Liver (tissue), 9 donors: Measurements from ENCODE around the gene ZNF20. TPM values are rescaled to one million over a fixed set of nuclear protein-coding genes. Genes with fewer than 3 reads are reported as not detected.

Source experiments
- DNase-seq: peaks from one replicate; pipeline ENCODE4 v3.0.0-alpha.2; 2017; ENCODE audit warnings: low spot score
- H3K27ac ChIP-seq, 2 donors: one replicate each; pipeline ENCODE4 v1.7.0; 2013; ENCODE audit warnings: inconsistent platforms in 2 of 2, low read length in 2 of 2, control low read depth in 1 of 2, low read depth in 1 of 2, mild to moderate bottlenecking in 1 of 2
- H3K27me3 ChIP-seq, 4 donors: one replicate each; pipeline versions ENCODE4 v1.6.1 to v1.7.0; 2013; ENCODE audit warnings: low read length in 3 of 4, inconsistent platforms in 1 of 4, mild to moderate bottlenecking in 1 of 4, moderate library complexity in 1 of 4; ENCODE audit not compliant: control insufficient read depth in 4 of 4, insufficient read depth in 4 of 4
- H3K36me3 ChIP-seq, 4 donors: one replicate each; pipeline versions ENCODE4 v1.6.1 to v1.7.0; 2013; ENCODE audit warnings: low read length in 3 of 4, mild to moderate bottlenecking in 3 of 4, low read depth in 1 of 4, moderate library complexity in 1 of 4; ENCODE audit not compliant: control insufficient read depth in 4 of 4, insufficient read depth in 3 of 4
- H3K4me1 ChIP-seq, 4 donors: one replicate each; pipeline versions ENCODE4 v1.6.1 to v1.7.0; 2013; ENCODE audit warnings: low read length in 3 of 4, mild to moderate bottlenecking in 3 of 4, moderate library complexity in 1 of 4; ENCODE audit not compliant: control insufficient read depth in 4 of 4, insufficient read depth in 4 of 4
- H3K4me3 ChIP-seq, 3 donors: one replicate each; pipeline versions ENCODE4 v1.6.1 to v1.7.0; 2013; ENCODE audit warnings: low read length in 3 of 3, control low read depth in 1 of 3, low read depth in 1 of 3, mild to moderate bottlenecking in 1 of 3
- H3K9ac ChIP-seq, 2 donors: one replicate each; pipeline ENCODE4 v1.7.0; 2013; ENCODE audit warnings: low read length in 2 of 2, mild to moderate bottlenecking in 2 of 2, moderate library complexity in 2 of 2, control low read depth in 1 of 2, low read depth in 1 of 2
- H3K9me3 ChIP-seq, 4 donors: one replicate each; pipeline versions ENCODE4 v1.6.1 to v1.7.0; 2013; ENCODE audit warnings: low read length in 3 of 4; ENCODE audit not compliant: control insufficient read depth in 4 of 4
- EGR1 ChIP-seq, 2 donors: IDR thresholded peaks; 2 replicates each; pipeline ENCODE4 v1.6.1; 2016 to 2018; ENCODE audit warnings: antibody characterized with exemption in 2 of 2, low read depth in 2 of 2
- FOXA1 ChIP-seq: IDR thresholded peaks from 2 replicates; pipeline ENCODE4 v1.6.1; 2016; ENCODE audit warnings: antibody characterized with exemption
- FOXA2 ChIP-seq: IDR thresholded peaks from 2 replicates; pipeline ENCODE4 v1.6.1; 2016; ENCODE audit warnings: antibody characterized with exemption
- GABPA ChIP-seq, 2 donors: IDR thresholded peaks in 1 of 2; conservative IDR thresholded peaks in 1 of 2; 2 replicates each; pipeline ENCODE4 v1.6.1; 2016; ENCODE audit warnings: antibody characterized with exemption in 2 of 2, mild to moderate bottlenecking in 1 of 2, moderate library complexity in 1 of 2
- HNF4A ChIP-seq, 2 donors: conservative IDR thresholded peaks; 2 replicates each; pipeline ENCODE4 v1.6.1; 2016; ENCODE audit warnings: antibody characterized with exemption in 2 of 2, mild to moderate bottlenecking in 2 of 2
- HNF4G ChIP-seq: IDR thresholded peaks from 2 replicates; pipeline ENCODE4 v1.6.1; 2016; ENCODE audit warnings: antibody characterized with exemption
- JUND ChIP-seq, 2 donors: IDR thresholded peaks; 2 replicates each; pipeline ENCODE4 v1.6.1; 2016; ENCODE audit warnings: antibody characterized with exemption in 2 of 2
- RAD21 ChIP-seq, 2 donors: IDR thresholded peaks; 2 replicates each; pipeline ENCODE4 v1.6.1; 2016; ENCODE audit warnings: antibody characterized with exemption in 2 of 2, mild to moderate bottlenecking in 2 of 2
- RXRA ChIP-seq, 2 donors: IDR thresholded peaks; 2 replicates each; pipeline ENCODE4 v1.6.1; 2017 to 2018; ENCODE audit warnings: antibody characterized with exemption in 2 of 2, mild to moderate bottlenecking in 1 of 2
- SP1 ChIP-seq: IDR thresholded peaks from 2 replicates; pipeline ENCODE4 v1.6.1; 2018; ENCODE audit warnings: antibody characterized with exemption, mild to moderate bottlenecking
- TAF1 ChIP-seq: conservative IDR thresholded peaks from 2 replicates; pipeline ENCODE4 v1.6.1; 2016; ENCODE audit warnings: antibody characterized with exemption, mild to moderate bottlenecking
- YY1 ChIP-seq: IDR thresholded peaks from 2 replicates; pipeline ENCODE4 v1.6.1; 2016; ENCODE audit warnings: antibody characterized with exemption, mild to moderate bottlenecking
- ZBTB33 ChIP-seq: IDR thresholded peaks from 2 replicates; pipeline ENCODE4 v1.6.1; 2016; ENCODE audit warnings: antibody characterized with exemption
- WGBS: extraction: QIAGEN DNeasy Blood & Tissue Kit; methylation state at CpG from one replicate; pipeline ENCODE4 v1.1.7; 2013; 5-methylcytosine and 5-hydroxymethylcytosine counted together
- polyA plus RNA-seq, 2 donors: library from polyadenylated mRNA; stranded (reverse) in 1 of 2; unstranded in 1 of 2; fragments of 200-250 nt in 1 of 2; fragments of >200 nt in 1 of 2; fragmentation: Nextera tagmentation in 1 of 2; extraction: Ambion mirVana in 1 of 2; gene quantifications; one replicate each; pipeline versions ENCODE4 v1.2.1 to v1.2.3, GENCODE V29; 2013 to 2015
- total RNA-seq, 2 donors: library from RNA; depleted of rRNA; stranded (reverse); fragments of >200 nt; gene quantifications; one replicate each; pipeline ENCODE4 v1.2.3, GENCODE V29; 2014
- TF ChIP-seq, protein P1 (sequence below): IDR thresholded peaks from 2 replicates; pipeline ENCODE4 v1.6.1; 2016; ENCODE audit warnings: antibody characterized with exemption, mild to moderate bottlenecking
- TF ChIP-seq, protein P2 (sequence below): fragments of 150-350 bp; IDR thresholded peaks from 2 replicates; pipeline ENCODE4 v1.5.1; 2017; ENCODE audit warnings: improper control_type of control experiment, low read depth, low read length; ENCODE audit not compliant: missing input control
- TF ChIP-seq, protein P3 (sequence below): IDR thresholded peaks from 2 replicates; pipeline ENCODE4 v1.6.1; 2016; ENCODE audit warnings: antibody characterized with exemption
- donor health status: healthy.
- donor health status: healthy.
- donor health status: healthy.
- donor health status: healthy.
- donor health status: healthy.

Gene ZNF20
- total and polyA plus RNA-seq, 4 donors, result 0.13 to 1.8 (median 1.1) TPM

DNA sequence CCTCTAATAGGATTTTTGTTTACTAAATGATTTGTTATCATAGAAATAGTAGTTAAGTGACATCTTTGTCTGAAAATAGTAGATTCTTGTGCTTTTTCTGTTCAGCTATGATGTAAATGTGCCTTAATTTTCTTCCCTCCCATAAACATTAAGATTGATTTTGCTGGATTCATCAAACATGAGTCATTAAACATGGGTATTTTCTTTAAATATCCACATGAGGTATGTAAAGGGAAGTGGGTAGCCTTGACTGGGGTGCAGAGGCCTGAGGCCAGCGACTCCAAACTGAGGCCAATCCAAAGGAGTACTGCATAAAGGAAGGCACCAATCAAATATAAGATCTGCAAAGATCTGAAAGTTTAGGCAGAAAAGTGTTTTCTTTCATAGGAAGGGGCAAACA is 26.5 kb upstream of the ZNF20 start:
- Histone ChIP-seq H3K36me3 (peaks cover 3 to 16% (median 8%) of the 10 kb centered on the region in 4 donors), H3K9ac (no peak overlapping the region), H3K27ac (no peak overlapping the region), H3K27me3 (no peaks in the 10 kb centered on the region), H3K4me3 (no peak overlapping the region), H3K9me3 (peaks cover 0 to 2% (median 0%) of the 10 kb centered on the region in 4 donors), H3K4me1 (peaks cover 7 to 19% (median 12%) of the 10 kb centered on the region in 4 donors)
- TF ChIP-seq FOXA1, result no peak
- no peak for TF ChIP-seq TAF1
- TF ChIP-seq, protein P1, sequence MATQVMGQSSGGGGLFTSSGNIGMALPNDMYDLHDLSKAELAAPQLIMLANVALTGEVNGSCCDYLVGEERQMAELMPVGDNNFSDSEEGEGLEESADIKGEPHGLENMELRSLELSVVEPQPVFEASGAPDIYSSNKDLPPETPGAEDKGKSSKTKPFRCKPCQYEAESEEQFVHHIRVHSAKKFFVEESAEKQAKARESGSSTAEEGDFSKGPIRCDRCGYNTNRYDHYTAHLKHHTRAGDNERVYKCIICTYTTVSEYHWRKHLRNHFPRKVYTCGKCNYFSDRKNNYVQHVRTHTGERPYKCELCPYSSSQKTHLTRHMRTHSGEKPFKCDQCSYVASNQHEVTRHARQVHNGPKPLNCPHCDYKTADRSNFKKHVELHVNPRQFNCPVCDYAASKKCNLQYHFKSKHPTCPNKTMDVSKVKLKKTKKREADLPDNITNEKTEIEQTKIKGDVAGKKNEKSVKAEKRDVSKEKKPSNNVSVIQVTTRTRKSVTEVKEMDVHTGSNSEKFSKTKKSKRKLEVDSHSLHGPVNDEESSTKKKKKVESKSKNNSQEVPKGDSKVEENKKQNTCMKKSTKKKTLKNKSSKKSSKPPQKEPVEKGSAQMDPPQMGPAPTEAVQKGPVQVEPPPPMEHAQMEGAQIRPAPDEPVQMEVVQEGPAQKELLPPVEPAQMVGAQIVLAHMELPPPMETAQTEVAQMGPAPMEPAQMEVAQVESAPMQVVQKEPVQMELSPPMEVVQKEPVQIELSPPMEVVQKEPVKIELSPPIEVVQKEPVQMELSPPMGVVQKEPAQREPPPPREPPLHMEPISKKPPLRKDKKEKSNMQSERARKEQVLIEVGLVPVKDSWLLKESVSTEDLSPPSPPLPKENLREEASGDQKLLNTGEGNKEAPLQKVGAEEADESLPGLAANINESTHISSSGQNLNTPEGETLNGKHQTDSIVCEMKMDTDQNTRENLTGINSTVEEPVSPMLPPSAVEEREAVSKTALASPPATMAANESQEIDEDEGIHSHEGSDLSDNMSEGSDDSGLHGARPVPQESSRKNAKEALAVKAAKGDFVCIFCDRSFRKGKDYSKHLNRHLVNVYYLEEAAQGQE, result no peak
- TF ChIP-seq, protein P2, sequence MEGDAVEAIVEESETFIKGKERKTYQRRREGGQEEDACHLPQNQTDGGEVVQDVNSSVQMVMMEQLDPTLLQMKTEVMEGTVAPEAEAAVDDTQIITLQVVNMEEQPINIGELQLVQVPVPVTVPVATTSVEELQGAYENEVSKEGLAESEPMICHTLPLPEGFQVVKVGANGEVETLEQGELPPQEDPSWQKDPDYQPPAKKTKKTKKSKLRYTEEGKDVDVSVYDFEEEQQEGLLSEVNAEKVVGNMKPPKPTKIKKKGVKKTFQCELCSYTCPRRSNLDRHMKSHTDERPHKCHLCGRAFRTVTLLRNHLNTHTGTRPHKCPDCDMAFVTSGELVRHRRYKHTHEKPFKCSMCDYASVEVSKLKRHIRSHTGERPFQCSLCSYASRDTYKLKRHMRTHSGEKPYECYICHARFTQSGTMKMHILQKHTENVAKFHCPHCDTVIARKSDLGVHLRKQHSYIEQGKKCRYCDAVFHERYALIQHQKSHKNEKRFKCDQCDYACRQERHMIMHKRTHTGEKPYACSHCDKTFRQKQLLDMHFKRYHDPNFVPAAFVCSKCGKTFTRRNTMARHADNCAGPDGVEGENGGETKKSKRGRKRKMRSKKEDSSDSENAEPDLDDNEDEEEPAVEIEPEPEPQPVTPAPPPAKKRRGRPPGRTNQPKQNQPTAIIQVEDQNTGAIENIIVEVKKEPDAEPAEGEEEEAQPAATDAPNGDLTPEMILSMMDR, result no peak
- no peak for TF ChIP-seq ZBTB33
- TF ChIP-seq HNF4G, result no peak
- TF ChIP-seq FOXA2, result no peak
- TF ChIP-seq SP1, result no peak
- no peak for DNase-seq
- WGBS, result 87% methylated on average over 1 of the region's 1 CpG

DNA sequence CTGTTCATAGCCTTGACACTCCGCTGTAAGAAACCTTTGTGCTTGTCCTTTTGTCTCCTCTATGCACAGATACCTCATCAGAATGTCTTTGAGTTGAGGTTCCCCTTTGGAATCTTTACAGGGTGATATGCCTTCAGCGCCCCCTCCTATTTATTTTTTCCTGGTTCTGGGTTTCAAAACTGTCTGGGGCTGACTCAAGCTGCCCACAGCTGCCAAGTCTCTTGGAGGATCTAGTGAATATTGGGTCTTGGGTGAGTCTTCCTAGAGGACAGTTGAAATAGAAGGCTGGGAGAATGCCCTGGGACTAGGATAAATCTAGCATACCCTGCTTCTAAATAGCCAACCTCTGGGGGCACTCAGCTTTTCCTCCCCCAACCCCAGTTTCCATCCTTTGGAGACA is 23.7 kb upstream of the ZNF20 start:
- Histone ChIP-seq H3K27me3 (no peaks in the 10 kb centered on the region), H3K9me3 (peaks cover 0 to 2% (median 0%) of the 10 kb centered on the region in 4 donors), H3K9ac (peak overlapping the region; percentile 86 to 93), H3K27ac (peak overlapping the region; percentile 90 to 96), H3K4me3 (peak overlapping the region; percentile 93 to 97 (median 96)), H3K4me1 (peaks cover 7 to 19% (median 12%) of the 10 kb centered on the region in 4 donors), H3K36me3 (peaks cover 0 to 7% (median under 1%) of the 10 kb centered on the region in 4 donors)
- WGBS, result 11% methylated on average over 2 of the region's 2 CpGs
- DNase-seq, result no peak
- TF ChIP-seq ZBTB33 (no peak), RAD21 (IDR thresholded peaks at IDR 0.05) (no peak), TAF1 (no peak), EGR1 (IDR thresholded peaks at IDR 0.05; ENCODE audit: low read depth in 2 of 2) (no peak), HNF4A (conservative IDR thresholded peaks at IDR 0.05) (no peak), SP1 (no peak), JUND (IDR thresholded peaks at IDR 0.05) (no peak), GABPA (IDR thresholded peaks at IDR 0.05 in 1 of 2, conservative IDR thresholded peaks at IDR 0.05 in 1 of 2) (no peak), RXRA (IDR thresholded peaks at IDR 0.05) (no peak), FOXA1 (no peak), YY1 (no peak)
- TF ChIP-seq, protein P3, sequence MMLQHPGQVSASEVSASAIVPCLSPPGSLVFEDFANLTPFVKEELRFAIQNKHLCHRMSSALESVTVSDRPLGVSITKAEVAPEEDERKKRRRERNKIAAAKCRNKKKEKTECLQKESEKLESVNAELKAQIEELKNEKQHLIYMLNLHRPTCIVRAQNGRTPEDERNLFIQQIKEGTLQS, result no peak
- TF ChIP-seq, protein P2, result no peak
- TF ChIP-seq, protein P1, result no peak
